Measurements from ENCODE around the gene ASCC3.

- no peak for TF ChIP-seq MXI1 (IDR thresholded peaks at IDR 0.05; ENCODE audit: borderline replicate concordance, low read depth, low read length)
- no peak for TF ChIP-seq CTCF (conservative IDR thresholded peaks at IDR 0.05; ENCODE audit: low read depth, low read length)
- TF ChIP-seq POLR2A (IDR thresholded peaks at IDR 0.05; ENCODE audit: low read depth, low read length): no peak
These were observed 4.9 kb upstream of the ASCC3 start for GRCh38 chr6:100886076-100886475.
